ENCODE results near the gene HIVEP1.

HIVEP1 gene

GRCh38 chr6:12077021-12077710 is 65.1 kb downstream of the HIVEP1 start:
- H3K27me3 ChIP-seq (ENCODE audit: control insufficient read depth, insufficient read depth, low read length) = no peaks in the 10 kb centered on the region
- H3K4me2 ChIP-seq (ENCODE audit: low read length) = no peak overlapping the region
- peaks cover 4% of the 10 kb centered on the region for H3K4me1 ChIP-seq (ENCODE audit: control insufficient read depth, insufficient read depth, low read length)
- H3K9me3 ChIP-seq (replicated peaks; ENCODE audit: low read length) = no peaks in the 10 kb centered on the region
- H3K36me3 ChIP-seq (ENCODE audit: insufficient read depth, low read length) = no peaks in the 10 kb centered on the region
- no peak overlapping the region for H3K9ac ChIP-seq (ENCODE audit: low read depth, low read length)
- no peak overlapping the region for H3K4me3 ChIP-seq (ENCODE audit: low read length)

GRCh38 chr6:12078014-12078413 is 65.9 kb downstream of the HIVEP1 start:
- Histone ChIP-seq H3K36me3 (ENCODE audit: insufficient read depth, low read length) (no peaks in the 10 kb centered on the region), H3K4me2 (ENCODE audit: low read length) (no peak overlapping the region), H3K9me3 (replicated peaks; ENCODE audit: low read length) (no peaks in the 10 kb centered on the region), H3K4me1 (ENCODE audit: control insufficient read depth, insufficient read depth, low read length) (peaks cover 4% of the 10 kb centered on the region), H3K27me3 (ENCODE audit: control insufficient read depth, insufficient read depth, low read length) (no peaks in the 10 kb centered on the region), H3K4me3 (ENCODE audit: low read length) (no peak overlapping the region), H3K9ac (ENCODE audit: low read depth, low read length) (no peak overlapping the region)

- H3K27me3 ChIP-seq (ENCODE audit: control insufficient read depth, insufficient read depth, low read length) = no peaks in the 10 kb centered on the region
- no peak overlapping the region for H3K4me3 ChIP-seq (ENCODE audit: low read length)
- H3K4me2 ChIP-seq (ENCODE audit: low read length) = no peak overlapping the region
- no peaks in the 10 kb centered on the region for H3K36me3 ChIP-seq (ENCODE audit: insufficient read depth, low read length)
- peaks cover 4% of the 10 kb centered on the region for H3K4me1 ChIP-seq (ENCODE audit: control insufficient read depth, insufficient read depth, low read length)
- H3K9me3 ChIP-seq (replicated peaks; ENCODE audit: low read length) = no peaks in the 10 kb centered on the region
- no peak overlapping the region for H3K9ac ChIP-seq (ENCODE audit: low read depth, low read length)
These were observed 69.7 kb downstream of the HIVEP1 start for GRCh38 chr6:12081771-12082170.

- Histone ChIP-seq H3K9me3 (replicated peaks; ENCODE audit: low read length) (no peaks in the 10 kb centered on the region), H3K9ac (ENCODE audit: low read depth, low read length) (no peak overlapping the region)
These were observed 70.3 kb downstream of the HIVEP1 start for GRCh38 chr6:12082368-12082767.

GRCh38 chr6:12083302-12083701 is 71.2 kb downstream of the HIVEP1 start:
- Histone ChIP-seq H3K9me3 (replicated peaks; ENCODE audit: low read length) (no peaks in the 10 kb centered on the region), H3K9ac (ENCODE audit: low read depth, low read length) (no peak overlapping the region), H3K36me3 (ENCODE audit: insufficient read depth, low read length) (no peaks in the 10 kb centered on the region), H3K4me2 (ENCODE audit: low read length) (no peak overlapping the region), H3K4me3 (ENCODE audit: low read length) (no peak overlapping the region), H3K4me1 (ENCODE audit: control insufficient read depth, insufficient read depth, low read length) (no peaks in the 10 kb centered on the region), H3K27me3 (ENCODE audit: control insufficient read depth, insufficient read depth, low read length) (no peaks in the 10 kb centered on the region)

More at GRCh38 chr6:12082368-12082767, 70.3 kb downstream of the HIVEP1 start:
- H3K4me2 ChIP-seq (ENCODE audit: low read length) = no peak overlapping the region
- peaks cover 4% of the 10 kb centered on the region for H3K4me1 ChIP-seq (ENCODE audit: control insufficient read depth, insufficient read depth, low read length)
- H3K4me3 ChIP-seq (ENCODE audit: low read length) = no peak overlapping the region
- no peaks in the 10 kb centered on the region for H3K27me3 ChIP-seq (ENCODE audit: control insufficient read depth, insufficient read depth, low read length)
- H3K36me3 ChIP-seq (ENCODE audit: insufficient read depth, low read length) = no peaks in the 10 kb centered on the region

GRCh38 chr6:12083763-12084162 is 71.7 kb downstream of the HIVEP1 start:
- H3K9ac ChIP-seq (ENCODE audit: low read depth, low read length) = no peak overlapping the region
- H3K9me3 ChIP-seq (replicated peaks; ENCODE audit: low read length) = no peaks in the 10 kb centered on the region
- H3K4me2 ChIP-seq (ENCODE audit: low read length) = no peak overlapping the region
- H3K4me1 ChIP-seq (ENCODE audit: control insufficient read depth, insufficient read depth, low read length) = no peaks in the 10 kb centered on the region
- H3K36me3 ChIP-seq (ENCODE audit: insufficient read depth, low read length) = no peaks in the 10 kb centered on the region
- no peak overlapping the region for H3K4me3 ChIP-seq (ENCODE audit: low read length)
- no peaks in the 10 kb centered on the region for H3K27me3 ChIP-seq (ENCODE audit: control insufficient read depth, insufficient read depth, low read length)

GRCh38 chr6:12084681-12085080 is 72.6 kb downstream of the HIVEP1 start:
- no peaks in the 10 kb centered on the region for H3K27me3 ChIP-seq (ENCODE audit: control insufficient read depth, insufficient read depth, low read length)
- H3K36me3 ChIP-seq (ENCODE audit: insufficient read depth, low read length) = peaks cover 3% of the 10 kb centered on the region
- H3K9me3 ChIP-seq (replicated peaks; ENCODE audit: low read length) = no peaks in the 10 kb centered on the region
- H3K9ac ChIP-seq (ENCODE audit: low read depth, low read length) = no peak overlapping the region
- H3K4me2 ChIP-seq (ENCODE audit: low read length) = no peak overlapping the region
- no peak overlapping the region for H3K4me3 ChIP-seq (ENCODE audit: low read length)
- H3K4me1 ChIP-seq (ENCODE audit: control insufficient read depth, insufficient read depth, low read length) = no peaks in the 10 kb centered on the region

GRCh38 chr6:12088531-12088930 is 76.4 kb downstream of the HIVEP1 start:
- no peak overlapping the region for H3K4me2 ChIP-seq (ENCODE audit: low read length)
- no peak overlapping the region for H3K4me3 ChIP-seq (ENCODE audit: low read length)
- H3K9ac ChIP-seq (ENCODE audit: low read depth, low read length) = no peak overlapping the region
- no peaks in the 10 kb centered on the region for H3K27me3 ChIP-seq (ENCODE audit: control insufficient read depth, insufficient read depth, low read length)
- H3K36me3 ChIP-seq (ENCODE audit: insufficient read depth, low read length) = peaks cover 3% of the 10 kb centered on the region
- H3K9me3 ChIP-seq (replicated peaks; ENCODE audit: low read length) = no peaks in the 10 kb centered on the region
- no peaks in the 10 kb centered on the region for H3K4me1 ChIP-seq (ENCODE audit: control insufficient read depth, insufficient read depth, low read length)

- H3K27me3 ChIP-seq (ENCODE audit: control insufficient read depth, insufficient read depth, low read length) = no peaks in the 10 kb centered on the region
- no peaks in the 10 kb centered on the region for H3K9me3 ChIP-seq (replicated peaks; ENCODE audit: low read length)
- H3K4me2 ChIP-seq (ENCODE audit: low read length) = no peak overlapping the region
- peaks cover 3% of the 10 kb centered on the region for H3K36me3 ChIP-seq (ENCODE audit: insufficient read depth, low read length)
- H3K4me1 ChIP-seq (ENCODE audit: control insufficient read depth, insufficient read depth, low read length) = no peaks in the 10 kb centered on the region
- no peak overlapping the region for H3K4me3 ChIP-seq (ENCODE audit: low read length)
- H3K9ac ChIP-seq (ENCODE audit: low read depth, low read length) = no peak overlapping the region
These were observed 78.6 kb downstream of the HIVEP1 start for GRCh38 chr6:12090714-12091113.

GRCh38 chr6:12092762-12093161 is 80.7 kb downstream of the HIVEP1 start:
- peaks cover 6% of the 10 kb centered on the region for H3K4me1 ChIP-seq (ENCODE audit: control insufficient read depth, insufficient read depth, low read length)
- H3K4me3 ChIP-seq (ENCODE audit: low read length) = no peak overlapping the region
- H3K9ac ChIP-seq (ENCODE audit: low read depth, low read length) = no peak overlapping the region
- peaks cover 3% of the 10 kb centered on the region for H3K36me3 ChIP-seq (ENCODE audit: insufficient read depth, low read length)
- no peak overlapping the region for H3K4me2 ChIP-seq (ENCODE audit: low read length)
- no peaks in the 10 kb centered on the region for H3K9me3 ChIP-seq (replicated peaks; ENCODE audit: low read length)
- H3K27me3 ChIP-seq (ENCODE audit: control insufficient read depth, insufficient read depth, low read length) = no peaks in the 10 kb centered on the region

- H3K4me1 ChIP-seq (ENCODE audit: control insufficient read depth, insufficient read depth, low read length) = peaks cover 14% of the 10 kb centered on the region
- no peaks in the 10 kb centered on the region for H3K36me3 ChIP-seq (ENCODE audit: insufficient read depth, low read length)
- H3K4me3 ChIP-seq (ENCODE audit: low read length) = no peak overlapping the region
- H3K27me3 ChIP-seq (ENCODE audit: control insufficient read depth, insufficient read depth, low read length) = no peaks in the 10 kb centered on the region
- H3K9me3 ChIP-seq (replicated peaks; ENCODE audit: low read length) = no peaks in the 10 kb centered on the region
- no peak overlapping the region for H3K4me2 ChIP-seq (ENCODE audit: low read length)
- no peak overlapping the region for H3K9ac ChIP-seq (ENCODE audit: low read depth, low read length)
These were observed 82.6 kb downstream of the HIVEP1 start for GRCh38 chr6:12094689-12095088.

- H3K27me3 ChIP-seq (ENCODE audit: control insufficient read depth, insufficient read depth, low read length) = no peaks in the 10 kb centered on the region
- H3K4me3 ChIP-seq (ENCODE audit: low read length) = no peak overlapping the region
- H3K4me2 ChIP-seq (ENCODE audit: low read length) = no peak overlapping the region
- no peaks in the 10 kb centered on the region for H3K36me3 ChIP-seq (ENCODE audit: insufficient read depth, low read length)
- H3K9ac ChIP-seq (ENCODE audit: low read depth, low read length) = no peak overlapping the region
- peaks cover 14% of the 10 kb centered on the region for H3K4me1 ChIP-seq (ENCODE audit: control insufficient read depth, insufficient read depth, low read length)
- no peaks in the 10 kb centered on the region for H3K9me3 ChIP-seq (replicated peaks; ENCODE audit: low read length)
These were observed 84.2 kb downstream of the HIVEP1 start for GRCh38 chr6:12096342-12096741.

Measured in skeletal muscle satellite cell (primary cell).